Femur (tissue), 1 donor: Measurements from ENCODE around the gene MTAP.

Experiments
- DNase-seq: peaks from one replicate; pipeline ENCODE4 v3.0.0-alpha.2; 2017

The MTAP gene

DNA sequence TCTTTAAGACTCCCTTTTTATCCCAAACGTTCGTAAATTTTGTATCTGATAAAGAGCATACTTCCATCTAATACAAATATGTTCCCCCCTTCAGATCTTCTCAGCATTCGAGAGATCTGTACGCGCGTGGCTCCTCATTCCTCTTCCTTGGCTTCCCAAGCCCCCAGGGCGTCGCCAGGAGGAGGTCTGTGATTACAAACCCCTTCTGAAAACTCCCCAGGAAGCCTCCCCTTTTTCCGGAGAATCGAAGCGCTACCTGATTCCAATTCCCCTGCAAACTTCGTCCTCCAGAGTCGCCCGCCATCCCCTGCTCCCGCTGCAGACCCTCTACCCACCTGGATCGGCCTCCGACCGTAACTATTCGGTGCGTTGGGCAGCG is 171.9 kb downstream of the MTAP start:
- DNase-seq: no peak

DNA sequence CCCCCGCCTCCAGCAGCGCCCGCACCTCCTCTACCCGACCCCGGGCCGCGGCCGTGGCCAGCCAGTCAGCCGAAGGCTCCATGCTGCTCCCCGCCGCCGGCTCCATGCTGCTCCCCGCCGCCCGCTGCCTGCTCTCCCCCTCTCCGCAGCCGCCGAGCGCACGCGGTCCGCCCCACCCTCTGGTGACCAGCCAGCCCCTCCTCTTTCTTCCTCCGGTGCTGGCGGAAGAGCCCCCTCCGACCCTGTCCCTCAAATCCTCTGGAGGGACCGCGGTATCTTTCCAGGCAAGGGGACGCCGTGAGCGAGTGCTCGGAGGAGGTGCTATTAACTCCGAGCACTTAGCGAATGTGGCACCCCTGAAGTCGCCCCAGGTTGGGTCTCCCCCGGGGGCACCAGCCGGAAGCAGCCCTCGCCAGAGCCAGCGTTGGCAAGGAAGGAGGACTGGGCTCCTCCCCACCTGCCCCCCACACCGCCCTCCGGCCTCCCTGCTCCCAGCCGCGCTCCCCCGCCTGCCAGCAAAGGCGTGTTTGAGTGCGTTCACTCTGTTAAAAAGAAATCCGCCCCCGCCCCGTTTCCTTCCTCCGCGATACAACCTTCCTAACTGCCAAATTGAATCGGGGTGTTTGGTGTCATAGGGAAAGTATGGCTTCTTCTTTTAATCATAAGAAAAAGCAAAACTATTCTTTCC is 172.4 kb downstream of the MTAP start:
- no peak for DNase-seq

DNA sequence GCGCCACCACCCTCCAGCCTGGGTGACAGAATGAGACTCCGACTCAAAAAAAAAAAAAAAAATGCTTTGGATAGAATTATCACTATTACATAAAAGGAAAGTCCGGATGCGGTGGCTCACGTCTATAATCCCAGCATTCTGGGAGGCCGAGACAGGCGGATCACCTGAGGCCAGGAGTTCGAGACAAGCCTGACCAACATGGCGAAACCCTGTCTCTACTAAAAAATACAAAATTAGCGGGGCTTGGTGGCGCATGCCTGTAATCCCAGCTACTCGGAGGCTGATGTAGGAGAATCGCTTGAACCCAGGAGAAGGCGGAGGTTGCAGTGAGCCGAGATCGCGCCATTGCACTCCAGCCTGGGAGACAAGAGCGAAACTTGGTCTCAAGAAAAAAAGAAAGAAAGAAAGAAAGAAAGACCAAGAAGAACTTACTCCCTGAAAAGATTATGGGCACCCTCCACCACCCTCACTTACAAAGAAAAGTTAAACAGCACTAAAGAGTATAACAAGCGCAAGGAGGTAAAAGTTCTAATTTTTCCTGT is 174.0 kb downstream of the MTAP start:
- no peak for DNase-seq

DNA sequence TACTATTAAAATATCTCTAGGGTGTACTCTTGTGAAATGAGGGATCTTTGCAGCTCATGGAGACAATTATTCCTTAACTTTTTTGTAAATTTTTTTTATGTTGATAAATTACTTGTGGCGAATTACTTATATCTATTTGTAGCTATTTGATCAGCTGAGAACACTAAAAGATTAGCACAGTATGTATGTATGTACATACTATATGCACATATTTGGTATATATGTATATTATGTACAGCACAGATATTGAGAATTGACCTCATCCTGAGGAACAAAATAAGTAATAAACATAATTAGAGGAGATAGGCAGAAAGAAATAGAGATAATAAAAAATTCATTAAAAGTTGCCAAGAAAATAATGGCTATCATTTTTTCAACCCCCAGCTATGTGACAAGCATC is 180.0 kb downstream of the MTAP start:
- no peak for DNase-seq

DNA sequence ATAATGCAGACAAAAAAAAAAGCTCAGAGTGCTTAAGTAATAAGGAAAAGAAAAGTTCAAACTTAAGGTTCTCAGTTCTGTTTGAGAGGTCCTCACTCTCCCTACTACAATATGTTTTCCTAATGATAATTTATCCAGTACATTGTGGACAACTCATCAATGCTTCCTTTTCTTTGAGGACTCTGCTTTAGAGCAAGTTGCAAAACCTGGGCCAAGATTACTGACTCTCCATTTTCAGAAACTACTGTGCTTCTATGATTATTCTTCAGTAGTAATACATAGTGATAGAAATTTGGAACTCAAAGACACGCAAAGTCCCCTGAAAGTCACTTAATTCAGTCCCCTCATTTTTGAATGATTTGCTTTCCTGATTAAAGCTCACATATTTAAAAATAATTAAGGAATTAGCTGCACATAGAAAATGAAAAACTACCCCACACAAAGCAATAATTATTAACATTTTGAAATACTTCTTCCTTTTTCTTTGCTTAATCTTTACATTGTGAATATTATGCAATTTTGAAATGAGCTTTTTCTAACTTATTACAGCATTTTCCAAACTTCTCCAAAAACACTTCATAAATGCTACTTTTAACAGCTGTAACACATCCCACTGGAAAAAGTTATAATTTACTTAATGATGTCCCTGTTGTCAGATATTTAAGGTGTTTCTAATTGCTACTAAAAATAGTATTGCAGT is 180.6 kb downstream of the MTAP start:
- DNase-seq: no peak

DNA sequence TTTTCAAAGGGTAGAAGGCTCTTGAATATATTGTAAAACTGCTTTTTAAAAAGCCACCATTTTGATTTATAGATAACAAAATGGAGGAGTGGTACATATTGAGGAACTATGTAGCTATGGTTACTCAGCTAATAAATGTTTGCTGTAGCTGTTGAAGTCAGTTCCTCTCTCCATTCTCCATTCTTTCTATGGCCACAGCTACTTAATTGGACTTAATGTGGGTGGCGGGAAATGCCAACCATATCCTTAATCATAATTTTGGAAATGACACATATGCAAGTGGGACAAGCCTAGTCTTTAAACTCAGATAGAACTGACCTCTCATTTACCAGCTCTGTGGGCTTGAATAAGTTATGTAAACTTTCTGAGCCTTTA is 181.1 kb downstream of the MTAP start:
- DNase-seq: no peak

DNA sequence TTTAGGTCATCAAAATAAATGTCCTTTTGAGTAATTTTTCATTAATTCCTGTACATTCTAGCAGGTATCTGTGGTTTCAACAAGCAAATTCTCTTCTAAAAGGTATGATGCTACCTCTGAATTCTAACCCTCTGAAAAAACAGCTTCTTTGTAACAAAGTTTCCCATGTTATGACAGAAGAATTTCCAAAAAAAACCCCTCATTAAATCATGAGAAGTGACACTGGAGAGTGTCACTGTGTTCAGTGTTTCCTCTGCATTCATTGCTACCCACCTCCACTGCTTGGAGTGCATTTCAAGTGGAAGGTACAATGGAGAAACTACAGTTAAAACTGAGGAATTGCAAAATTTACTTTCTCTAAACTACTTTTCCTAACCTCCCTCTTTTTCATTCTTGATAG is 181.7 kb downstream of the MTAP start:
- no peak for DNase-seq

DNA sequence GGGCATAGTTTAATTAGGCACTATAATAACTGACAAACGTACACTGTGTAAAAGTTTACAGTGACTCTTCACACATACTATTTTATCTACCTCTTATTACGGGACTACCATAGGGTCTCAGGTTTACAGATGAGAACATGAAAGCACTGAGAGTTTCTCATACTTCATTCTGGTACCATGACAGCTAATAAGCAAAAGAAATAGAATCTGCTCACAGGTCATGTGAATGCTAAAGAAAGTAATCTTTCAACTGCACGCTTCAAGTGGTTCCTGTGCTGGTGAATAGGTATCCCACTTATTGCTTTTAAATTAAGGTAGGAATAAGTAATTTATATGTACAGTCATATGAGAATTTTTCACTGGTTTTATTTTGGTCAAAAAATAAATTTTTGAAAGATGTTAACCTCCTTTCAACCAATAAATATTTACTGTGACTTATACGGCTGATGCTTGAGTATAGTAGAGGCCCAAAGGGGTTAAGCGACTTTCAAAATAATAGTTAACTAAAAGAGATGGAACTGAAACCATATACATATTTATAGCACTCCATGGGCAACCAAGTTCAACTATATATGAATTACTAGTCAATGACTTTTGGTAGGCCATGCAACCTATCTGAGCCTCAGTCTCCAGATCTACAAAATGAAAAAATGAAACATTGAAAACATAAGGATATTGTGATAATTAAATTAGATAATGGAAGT is 183.7 kb downstream of the MTAP start:
- no peak for DNase-seq
